ENCODE data around the gene PAXX. TPM values are rescaled to one million over a fixed set of nuclear protein-coding genes. Genes with fewer than 3 reads are reported as not detected.

Gene PAXX
- total RNA-seq, 1 experiment from 2014 or later = 52.2 TPM

GRCh38 chr9:136962701-136963248 lies 29.4 kb upstream of the PAXX start:
- DNase-seq (ENCODE audit: low spot score) = no peak
- in situ Hi-C loops (cut with HindIII; ENCODE audit: low sequenced_read_pairs) = no loop called here

GRCh38 chr9:136963341-136963740 lies 28.9 kb upstream of the PAXX start:
- in situ Hi-C loops (cut with HindIII; ENCODE audit: low sequenced_read_pairs) = no loop called here
- DNase-seq (ENCODE audit: low spot score) = no peak

DNA sequence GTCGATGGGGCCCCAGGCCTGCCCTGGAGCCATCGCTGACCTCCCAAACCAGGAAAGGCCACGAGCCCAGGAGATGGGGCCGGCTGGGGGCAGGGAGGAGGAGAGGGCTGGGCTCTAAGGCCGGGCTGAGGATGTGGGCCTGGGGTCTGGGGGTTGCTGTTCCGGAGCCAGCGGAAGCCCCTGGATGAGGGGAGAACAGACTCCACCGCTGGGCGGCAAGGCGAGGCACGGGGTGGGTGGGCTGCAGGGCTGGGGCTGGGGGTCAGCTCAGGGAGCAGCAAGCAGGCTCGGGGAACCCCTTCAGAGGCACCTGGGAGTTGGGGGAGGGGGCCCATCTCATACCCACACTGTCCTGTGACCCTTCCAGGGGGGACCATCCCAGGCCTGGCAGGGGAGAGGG lies 28.5 kb upstream of the PAXX start:
- in situ Hi-C loops (cut with HindIII; ENCODE audit: low sequenced_read_pairs) = no loop called here
- no peak for DNase-seq (ENCODE audit: low spot score)

DNA sequence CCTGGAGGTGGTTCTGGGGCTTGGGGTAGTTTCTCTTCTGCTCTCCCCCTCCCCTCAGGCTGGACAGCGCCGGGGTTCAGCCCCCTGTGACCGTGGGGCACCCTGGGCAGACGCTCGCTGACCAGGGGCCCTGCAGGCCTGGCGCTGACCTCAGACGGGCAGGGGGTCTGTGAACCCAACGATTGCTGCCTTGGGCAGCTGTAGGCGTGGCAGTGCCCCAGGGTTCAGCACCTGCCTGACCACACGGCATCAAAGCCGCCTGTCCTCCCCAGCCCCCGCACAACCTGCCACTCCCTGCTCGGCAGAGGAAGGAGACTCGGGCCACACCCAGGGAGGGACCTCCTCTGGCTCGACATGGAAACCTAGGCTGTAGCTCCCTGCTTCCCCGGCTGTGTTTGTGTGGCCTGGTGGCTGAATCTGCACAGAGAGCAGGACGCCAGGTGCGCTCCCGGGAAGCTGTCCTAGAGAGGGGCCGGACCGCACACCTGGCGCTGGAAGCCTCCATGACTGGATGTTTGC lies 28.0 kb upstream of the PAXX start:
- in situ Hi-C loops (cut with HindIII; ENCODE audit: low sequenced_read_pairs) = no loop called here
- DNase-seq (ENCODE audit: low spot score) = no peak

DNA sequence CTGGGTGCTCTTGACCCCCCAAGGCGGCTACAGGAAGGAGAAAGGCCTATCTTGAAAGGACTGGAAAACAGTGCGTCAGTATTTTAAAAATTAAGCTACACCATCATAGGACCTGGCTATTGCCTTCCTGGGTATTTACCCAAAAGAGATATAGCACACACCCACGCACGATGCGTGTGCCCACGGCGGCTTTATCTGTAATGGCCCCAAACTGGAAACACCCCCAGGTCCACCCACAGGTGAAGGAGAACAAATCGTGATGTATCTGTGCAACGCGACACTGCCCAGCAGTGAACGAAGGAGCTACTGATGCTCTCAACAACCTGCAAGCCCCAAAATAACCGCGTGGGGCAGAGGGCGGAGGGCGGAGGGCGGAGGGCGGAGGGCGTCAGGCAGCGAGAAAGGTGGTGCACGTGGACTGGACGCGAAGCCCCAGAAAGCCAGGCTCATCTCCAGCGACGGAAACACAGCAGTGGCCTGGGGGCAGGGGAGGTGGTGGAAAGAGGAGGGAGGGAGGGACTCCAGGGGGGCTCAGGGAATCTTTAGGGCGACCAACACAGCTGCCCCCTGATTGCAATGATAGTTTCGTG lies 27.3 kb upstream of the PAXX start:
- no peak for DNase-seq (ENCODE audit: low spot score)
- in situ Hi-C loops (cut with HindIII; ENCODE audit: low sequenced_read_pairs) = no loop called here

- in situ Hi-C loops (cut with HindIII; ENCODE audit: low sequenced_read_pairs) = no loop called here
- DNase-seq (ENCODE audit: low spot score) = peak; percentile 47
Observed at GRCh38 chr9:136965771-136966484, 26.3 kb upstream of the PAXX start.

DNA sequence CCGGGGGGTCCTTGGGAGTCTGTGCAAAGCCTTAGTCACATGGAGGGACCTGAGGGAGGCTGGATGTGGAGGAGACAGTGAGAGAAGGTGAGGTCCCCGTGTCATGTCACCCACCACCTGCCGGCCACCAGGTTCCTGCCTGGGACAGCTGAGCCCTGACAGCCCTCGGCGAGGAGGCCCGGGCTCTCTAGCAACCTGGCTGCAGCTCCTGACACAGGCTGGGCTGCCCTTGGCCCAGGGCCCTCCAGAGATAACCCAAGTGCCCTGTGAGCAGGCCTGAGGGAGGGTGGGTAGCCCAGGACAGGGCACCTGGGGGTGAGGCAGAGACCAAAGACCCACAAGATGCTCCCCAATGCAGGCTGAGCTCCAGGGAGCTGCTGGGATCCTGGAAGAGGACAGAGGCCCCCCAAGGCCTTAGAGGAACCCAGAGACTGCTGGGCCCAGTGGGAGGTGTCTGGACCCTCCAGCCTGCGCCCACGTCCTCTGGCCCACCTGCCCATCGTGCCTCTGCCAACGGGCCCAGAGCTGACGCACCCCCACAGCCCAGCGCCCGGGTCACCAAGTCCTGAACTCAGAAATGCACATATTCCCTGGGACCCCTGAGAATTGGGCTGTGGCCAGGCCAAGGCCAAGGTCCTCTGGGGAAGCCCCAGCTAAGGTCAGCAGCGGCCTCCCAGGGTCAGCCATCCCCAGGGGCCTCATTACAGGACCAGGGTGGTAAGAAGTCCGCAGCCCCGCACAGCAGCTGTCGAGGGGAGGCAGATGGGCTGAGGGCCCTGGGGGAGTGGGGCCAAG lies 23.7 kb upstream of the PAXX start:
- DNase-seq (ENCODE audit: low spot score) = no peak
- in situ Hi-C loops (cut with HindIII; ENCODE audit: low sequenced_read_pairs) = no loop called here

DNA sequence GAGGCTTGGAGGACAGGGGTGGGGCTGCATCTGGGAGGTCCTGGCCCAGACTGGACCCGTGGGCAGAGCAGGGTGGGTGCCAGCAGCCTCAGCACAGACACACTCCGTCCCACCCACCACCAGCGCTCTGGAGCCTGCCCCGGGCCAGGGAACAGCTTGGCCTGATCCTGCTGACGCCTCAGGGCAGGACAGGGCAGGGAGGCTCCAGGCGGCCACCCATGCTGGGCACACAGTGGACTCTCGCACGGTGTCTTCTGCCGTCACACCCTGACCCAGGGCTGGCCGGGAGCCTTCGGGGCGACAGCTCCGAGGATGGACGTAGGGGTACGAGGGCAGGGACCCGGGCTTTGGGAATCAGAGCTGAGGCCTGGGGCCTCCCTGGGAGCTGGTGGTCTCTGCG lies 23.1 kb upstream of the PAXX start:
- in situ Hi-C loops (cut with HindIII; ENCODE audit: low sequenced_read_pairs) = no loop called here
- no peak for DNase-seq (ENCODE audit: low spot score)

- in situ Hi-C loops (cut with HindIII; ENCODE audit: low sequenced_read_pairs) = no loop called here
- DNase-seq (ENCODE audit: low spot score) = no peak
Observed at GRCh38 chr9:136969774-136970173, 22.4 kb upstream of the PAXX start.

- in situ Hi-C loops (cut with HindIII; ENCODE audit: low sequenced_read_pairs) = no loop called here
- DNase-seq (ENCODE audit: low spot score) = no peak
Observed at GRCh38 chr9:136970361-136970760, 21.9 kb upstream of the PAXX start.

- in situ Hi-C loops (cut with HindIII; ENCODE audit: low sequenced_read_pairs) = no loop called here
- no peak for DNase-seq (ENCODE audit: low spot score)
Observed at GRCh38 chr9:136971746-136972145, 20.5 kb upstream of the PAXX start.

DNA sequence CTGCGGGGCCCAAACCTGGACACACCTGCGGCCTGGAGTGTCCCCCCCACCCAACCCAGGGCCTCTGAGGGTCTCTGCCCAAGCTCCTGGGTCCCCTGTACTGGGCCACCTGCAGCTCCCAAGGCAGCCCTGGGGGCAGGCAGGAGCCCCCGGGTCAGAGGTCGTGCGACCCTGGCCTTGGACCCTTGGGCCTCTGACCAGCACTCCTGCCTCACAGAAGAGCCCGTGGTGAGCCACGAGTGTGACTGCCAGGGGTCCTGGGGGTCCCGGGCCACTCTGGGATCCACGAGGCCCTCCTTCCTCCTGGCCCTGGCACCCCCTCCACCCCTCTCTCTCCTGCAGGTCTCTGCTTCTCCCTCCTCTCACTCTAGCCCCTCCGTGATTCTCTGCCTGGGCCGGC lies 19.9 kb upstream of the PAXX start:
- in situ Hi-C loops (cut with HindIII; ENCODE audit: low sequenced_read_pairs) = no loop called here
- no peak for DNase-seq (ENCODE audit: low spot score)

DNA sequence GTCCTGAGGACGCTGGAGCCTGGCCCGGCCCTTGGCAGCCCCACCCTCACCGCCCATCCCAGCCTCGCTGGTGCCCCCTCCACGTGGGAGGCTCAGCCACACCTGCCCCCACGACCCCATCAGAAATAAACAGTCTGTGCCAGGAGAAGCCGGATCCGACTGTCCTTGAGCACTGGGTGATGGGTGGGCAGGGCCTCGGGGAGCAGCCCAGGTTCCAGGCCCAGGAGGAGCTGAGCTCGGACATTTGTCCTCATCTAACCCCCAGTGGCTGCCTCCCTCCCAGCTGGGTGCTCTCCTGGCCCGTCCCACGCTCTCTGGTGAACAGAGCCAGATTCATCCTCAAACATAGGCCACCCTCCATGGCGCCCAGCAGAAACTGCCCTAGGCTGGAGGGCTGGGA lies 19.5 kb upstream of the PAXX start:
- DNase-seq (ENCODE audit: low spot score) = no peak
- in situ Hi-C loops (cut with HindIII; ENCODE audit: low sequenced_read_pairs) = no loop called here

- DNase-seq (ENCODE audit: low spot score) = no peak
- in situ Hi-C loops (cut with HindIII; ENCODE audit: low sequenced_read_pairs) = no loop called here
Observed at GRCh38 chr9:136973618-136974617, 18.3 kb upstream of the PAXX start.

DNA sequence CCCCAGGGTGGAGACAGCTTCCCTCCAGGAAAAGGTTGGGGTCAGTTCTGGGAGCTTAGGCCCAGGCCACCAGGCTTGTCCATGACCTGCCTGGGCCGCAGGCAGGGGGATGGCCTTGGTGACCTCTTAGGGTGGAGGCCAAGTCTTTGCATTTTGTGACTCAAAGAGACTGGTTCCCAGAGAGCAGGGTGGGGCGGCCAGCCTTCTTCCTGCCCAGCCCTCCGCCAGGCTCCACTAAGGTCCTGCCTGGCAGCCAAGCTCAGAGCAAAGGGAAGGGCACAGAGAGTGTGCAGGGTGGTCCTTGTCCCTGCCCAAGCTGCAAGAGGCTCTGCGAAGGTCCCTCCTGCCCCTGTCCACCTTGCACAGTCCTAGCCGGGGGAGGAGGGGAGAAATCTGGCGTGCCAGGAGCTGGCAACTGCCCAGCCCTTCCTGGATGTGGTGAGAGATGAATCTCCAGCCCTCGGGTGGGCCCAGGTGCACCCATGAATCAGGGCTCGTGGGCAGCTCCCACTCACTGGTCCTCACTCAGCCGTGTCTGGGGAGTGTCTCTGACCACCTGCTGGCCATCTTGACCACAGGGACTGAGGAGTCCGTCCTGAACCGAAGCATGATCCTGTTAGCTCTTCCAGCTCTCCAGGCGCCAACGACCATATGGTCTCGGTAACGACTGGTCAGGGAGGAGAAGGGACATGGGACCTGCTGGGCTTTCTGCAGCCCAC lies 17.2 kb upstream of the PAXX start:
- in situ Hi-C loops (cut with HindIII; ENCODE audit: low sequenced_read_pairs) = no loop called here
- DNase-seq (ENCODE audit: low spot score) = peak; percentile 56

- in situ Hi-C loops (cut with HindIII; ENCODE audit: low sequenced_read_pairs) = no loop called here
Observed at GRCh38 chr9:136975644-136976043, 16.6 kb upstream of the PAXX start.

DNA sequence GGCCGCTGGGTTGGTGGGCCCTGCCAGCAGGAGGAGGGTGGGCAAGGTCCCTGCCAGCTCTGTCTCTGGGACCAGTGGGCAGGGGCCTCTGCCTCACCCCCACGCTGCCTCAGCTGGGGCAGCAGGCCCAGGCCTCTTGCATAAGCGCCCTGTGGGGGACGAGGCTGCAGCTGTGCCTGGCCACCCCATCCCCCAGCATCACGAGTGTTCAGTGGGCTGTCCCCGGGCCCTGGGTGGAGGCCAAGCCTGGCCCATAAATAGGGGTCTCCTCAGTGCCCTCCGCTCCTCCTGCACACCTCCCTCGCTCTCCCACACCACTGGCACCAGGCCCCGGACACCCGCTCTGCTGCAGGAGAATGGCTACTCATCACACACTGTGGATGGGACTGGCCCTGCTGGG lies 15.0 kb upstream of the PAXX start, which contains the start of gene PTGDS:
PTGDS (plus strand) TSS at position 282 of the 400 bp plus-strand sequence; CDS start at position 357, 75 bp downstream.
- DNase-seq (ENCODE audit: low spot score) = peak; percentile 45
- in situ Hi-C loops (cut with HindIII; ENCODE audit: low sequenced_read_pairs) = no loop called here

More at GRCh38 chr9:136975644-136976043, 16.6 kb upstream of the PAXX start:
- DNase-seq (ENCODE audit: low spot score) = peak; percentile 77

DNA sequence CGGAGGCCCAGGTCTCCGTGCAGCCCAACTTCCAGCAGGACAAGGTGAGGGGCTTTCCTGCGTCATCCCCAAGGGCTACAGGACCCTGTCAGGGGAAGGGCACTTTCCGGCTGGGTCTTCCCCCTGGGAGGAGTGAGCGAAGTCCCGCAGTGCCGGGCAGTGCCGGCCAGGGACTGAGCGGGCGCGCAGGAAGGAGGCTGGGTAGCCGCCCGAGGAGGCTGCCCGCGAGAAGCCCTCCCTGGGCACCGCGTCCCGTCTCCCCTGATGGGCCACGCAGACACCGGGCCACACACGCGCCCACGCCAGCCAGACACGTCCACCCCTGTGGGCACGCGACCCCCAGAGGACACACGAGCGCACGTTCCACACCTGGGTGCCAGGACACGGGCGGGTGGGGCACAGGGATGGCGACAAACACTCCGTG lies 14.6 kb upstream of the PAXX start:
- DNase-seq (ENCODE audit: low spot score) = no peak
- in situ Hi-C loops (cut with HindIII; ENCODE audit: low sequenced_read_pairs) = no loop called here

Measured in G401 (cell line).